Subcutaneous abdominal adipose tissue (tissue), 5 donors: ENCODE results near the gene DOK1.
A peak's percentile ranks its signal among the peaks of the same experiment; 100 is the strongest.

Experiments used
- H3K27ac ChIP-seq: one replicate; pipeline ENCODE4 v1.7.0; 2013; ENCODE audit warnings: low read depth, mild to moderate bottlenecking, inconsistent platforms, low read length, moderate library complexity
- H3K27me3 ChIP-seq, 5 donors: one replicate each; pipeline ENCODE4 v1.7.0; 2013; ENCODE audit warnings: low read length in 5 of 5, inconsistent platforms in 1 of 5; ENCODE audit not compliant: control insufficient read depth in 5 of 5, insufficient read depth in 4 of 5
- H3K36me3 ChIP-seq, 5 donors: one replicate each; pipeline ENCODE4 v1.7.0; 2013; ENCODE audit warnings: low read length in 5 of 5; ENCODE audit not compliant: control insufficient read depth in 5 of 5, insufficient read depth in 5 of 5
- H3K4me1 ChIP-seq, 5 donors: one replicate each; pipeline ENCODE4 v1.7.0; 2013; ENCODE audit warnings: low read length in 5 of 5, mild to moderate bottlenecking in 3 of 5, moderate library complexity in 1 of 5; ENCODE audit not compliant: control insufficient read depth in 5 of 5, insufficient read depth in 5 of 5
- H3K4me3 ChIP-seq, 5 donors: one replicate each; pipeline ENCODE4 v1.7.0; 2013; ENCODE audit warnings: low read length in 5 of 5, low read depth in 1 of 5
- H3K9ac ChIP-seq, 5 donors: one replicate each; pipeline ENCODE4 v1.7.0; 2013; ENCODE audit warnings: low read length in 5 of 5, mild to moderate bottlenecking in 4 of 5, moderate library complexity in 3 of 5
- H3K9me3 ChIP-seq, 5 donors: one replicate each; pipeline ENCODE4 v1.7.0; 2013; ENCODE audit warnings: low read length in 5 of 5; ENCODE audit not compliant: control insufficient read depth in 5 of 5
- donor health status: healthy.
- donor health status: healthy.
- donor health status: healthy.
- donor health status: healthy.
- donor health status: healthy.

DOK1 gene

GRCh38 chr2:74513605-74514367 lies 40.7 kb upstream of the DOK1 start:
- no peak overlapping the region for H3K27ac ChIP-seq
- no peak overlapping the region for H3K9ac ChIP-seq
- no peak overlapping the region for H3K4me3 ChIP-seq
- peaks cover 0 to 29% (median 24%) of the 10 kb centered on the region in 5 donors for H3K4me1 ChIP-seq
- peaks cover 61 to 81% (median 70%) of the 10 kb centered on the region in 5 donors for H3K27me3 ChIP-seq
- H3K9me3 ChIP-seq: no peaks in the 10 kb centered on the region
- H3K36me3 ChIP-seq: no peaks in the 10 kb centered on the region

- H3K27ac ChIP-seq: no peak within 1 kb of the TSS
- H3K4me1 ChIP-seq: peaks cover 0 to 29% (median 24%) of the 10 kb centered on the region in 5 donors
- H3K9ac ChIP-seq: no peak within 1 kb of the TSS
- no peaks in the 10 kb centered on the region for H3K9me3 ChIP-seq
- H3K36me3 ChIP-seq: no peaks in the 10 kb centered on the region
- peaks cover 64 to 89% (median 75%) of the 10 kb centered on the region in 5 donors for H3K27me3 ChIP-seq
- no peak within 1 kb of the TSS for H3K4me3 ChIP-seq
Observed at GRCh38 chr2:74514368-74515270, 39.9 kb upstream of the DOK1 start, which contains the start of gene TLX2. Gene TLX2 (plus strand): TSS chr2:74514450. CDS start chr2:74514807, 357 bp downstream.

GRCh38 chr2:74515271-74515980 lies 39.1 kb upstream of the DOK1 start:
- H3K27ac ChIP-seq: no peak overlapping the region

GRCh38 chr2:74515981-74516633 lies 38.4 kb upstream of the DOK1 start:
- Histone ChIP-seq H3K36me3 (no peaks in the 10 kb centered on the region), H3K9me3 (no peaks in the 10 kb centered on the region), H3K4me1 (peaks cover 0 to 29% (median 24%) of the 10 kb centered on the region in 5 donors), H3K27me3 (peaks cover 60 to 90% (median 75%) of the 10 kb centered on the region in 5 donors), H3K9ac (no peak overlapping the region), H3K27ac (no peak overlapping the region), H3K4me3 (peak overlapping the region in 4 of 5 donors; percentile 44 to 65 (median 48))

More at GRCh38 chr2:74515271-74515980, 39.1 kb upstream of the DOK1 start:
- Histone ChIP-seq H3K9me3 (no peaks in the 10 kb centered on the region), H3K36me3 (no peaks in the 10 kb centered on the region), H3K4me1 (peaks cover 0 to 29% (median 24%) of the 10 kb centered on the region in 5 donors), H3K9ac (no peak overlapping the region), H3K27me3 (peaks cover 63 to 91% (median 77%) of the 10 kb centered on the region in 5 donors), H3K4me3 (peak overlapping the region in 3 of 5 donors; percentile 45 to 65 (median 52))

GRCh38 chr2:74516650-74517049 lies 37.9 kb upstream of the DOK1 start:
- H3K27ac ChIP-seq: no peak overlapping the region
- no peaks in the 10 kb centered on the region for H3K36me3 ChIP-seq
- H3K4me3 ChIP-seq: peak overlapping the region in 4 of 5 donors; percentile 44 to 65 (median 48)
- no peaks in the 10 kb centered on the region for H3K9me3 ChIP-seq
- H3K4me1 ChIP-seq: peaks cover 0 to 29% (median 24%) of the 10 kb centered on the region in 5 donors
- H3K27me3 ChIP-seq: peaks cover 55 to 84% (median 69%) of the 10 kb centered on the region in 5 donors
- H3K9ac ChIP-seq: no peak overlapping the region

- Histone ChIP-seq H3K9me3 (no peaks in the 10 kb centered on the region), H3K4me3 (no peak overlapping the region), H3K9ac (no peak overlapping the region), H3K4me1 (no peaks in the 10 kb centered on the region), H3K27ac (no peak overlapping the region), H3K36me3 (peaks cover 0 to 23% (median 21%) of the 10 kb centered on the region in 5 donors), H3K27me3 (peaks cover 16 to 30% (median 28%) of the 10 kb centered on the region in 5 donors)
Observed at GRCh38 chr2:74522516-74522915, 32.0 kb upstream of the DOK1 start.

- Histone ChIP-seq H3K27ac (no peak overlapping the region), H3K9me3 (no peaks in the 10 kb centered on the region), H3K4me3 (no peak overlapping the region), H3K27me3 (peaks cover 3 to 16% (median 14%) of the 10 kb centered on the region in 5 donors), H3K36me3 (peaks cover 0 to 32% (median 27%) of the 10 kb centered on the region in 5 donors), H3K4me1 (peaks cover 2 to 13% (median 12%) of the 10 kb centered on the region in 5 donors), H3K9ac (no peak overlapping the region)
Observed at GRCh38 chr2:74524005-74524404, 30.5 kb upstream of the DOK1 start.

- Histone ChIP-seq H3K27ac (no peak overlapping the region), H3K9ac (no peak overlapping the region), H3K36me3 (peaks cover 0 to 32% (median 27%) of the 10 kb centered on the region in 5 donors)
Observed at GRCh38 chr2:74524955-74525716, 29.4 kb upstream of the DOK1 start.

More at GRCh38 chr2:74524955-74525716, 29.4 kb upstream of the DOK1 start:
- Histone ChIP-seq H3K4me3 (no peak overlapping the region), H3K9me3 (no peaks in the 10 kb centered on the region), H3K4me1 (peaks cover 2 to 17% (median 15%) of the 10 kb centered on the region in 5 donors), H3K27me3 (peaks cover 0 to 6% (median 5%) of the 10 kb centered on the region in 5 donors)
